ENCODE results near the gene SIK1.
"Not testable (repeated sequence)": the region's sequence is repeated elsewhere in the genome, so short reads cannot be mapped to it uniquely, and the experiment has no call there.

- not testable (repeated sequence) for TF ChIP-seq CTCF, EP300 (IDR thresholded peaks at IDR 0.05)
These were observed 28.9 kb downstream of the SIK1 start for GRCh38 chr21:43398000-43398399.
